Measurements from ENCODE around the gene CHD9NB. TPM values are rescaled to one million over a fixed set of nuclear protein-coding genes. Genes with fewer than 3 reads are reported as not detected.

CHD9NB gene
- total and polyA plus RNA-seq, 2 of the 4 experiments (the other 2 are of a cell fraction) = 0.94 to 1.1 TPM

DNA sequence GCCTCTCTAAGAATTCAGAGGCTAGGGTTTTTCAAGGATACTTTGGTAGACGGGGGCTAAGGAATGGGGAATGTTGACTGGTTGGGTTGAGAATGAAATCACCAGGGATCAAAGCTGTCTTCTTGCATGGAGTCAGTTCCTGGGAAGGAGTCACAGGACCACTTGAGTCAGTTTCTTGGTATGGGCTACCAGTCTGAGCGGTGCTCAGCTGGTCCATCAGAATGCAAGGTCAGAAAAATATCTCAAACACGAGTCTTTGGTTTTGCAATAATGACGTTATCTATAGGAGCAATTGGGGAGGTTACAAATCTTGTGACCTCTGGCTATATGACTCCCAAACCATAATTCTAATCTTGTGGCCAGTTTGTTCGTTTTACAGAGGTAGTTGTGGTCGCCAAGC is 18.4 kb downstream of the CHD9NB start:
- intact Hi-C loops (cut with micrococcal nuclease) = no loop called here
- peaks cover 3% of the 10 kb centered on the region; the same call in 1 of the 2 replicates for H3K9me3 ChIP-seq (ENCODE audit: control insufficient read depth, insufficient read depth, low read length)
- no peak overlapping the region for H4K91ac ChIP-seq (ENCODE audit: insufficient read depth, low read depth, low read length)
- H2BK20ac ChIP-seq (ENCODE audit: low read depth, low read length) = no peak overlapping the region
- no peaks in the 10 kb centered on the region for H3K36me3 ChIP-seq (ENCODE audit: control insufficient read depth, insufficient read depth, low read length)
- H2AK9ac ChIP-seq (replicated peaks; ENCODE audit: low read depth, low read length, poor library complexity) = no peak overlapping the region
- no peak overlapping the region for H3K4ac ChIP-seq (ENCODE audit: low read depth, low read length)
- no peak overlapping the region for H3K14ac ChIP-seq (replicated peaks; ENCODE audit: low read depth, low read length)
- no peak overlapping the region for H3K27ac ChIP-seq (ENCODE audit: insufficient read depth, low read length)
- no peaks in the 10 kb centered on the region for H3K27me3 ChIP-seq (ENCODE audit: control insufficient read depth, insufficient read depth, low read length)
- H3K9me1 ChIP-seq (ENCODE audit: insufficient read depth, low read length) = no peaks in the 10 kb centered on the region
- H2BK15ac ChIP-seq (ENCODE audit: low read depth, low read length) = no peak overlapping the region
- no peak overlapping the region for H4K5ac ChIP-seq (ENCODE audit: low read depth, low read length)
- POLR2A ChIA-PET (ENCODE audit: unreplicated experiment) = no interaction called here
- no peak overlapping the region for H2BK5ac ChIP-seq (ENCODE audit: low read depth, low read length, poor library complexity, severe bottlenecking)
- no peak overlapping the region for H3K4me3 ChIP-seq (ENCODE audit: insufficient read depth, low read depth, low read length)
- no peak overlapping the region for H2AK5ac ChIP-seq (ENCODE audit: low read depth, low read length)
- no peak overlapping the region for H2AFZ ChIP-seq (replicated peaks; ENCODE audit: low read length, poor library complexity)
- H3K18ac ChIP-seq (ENCODE audit: low read depth, low read length) = no peak overlapping the region; the same call in 1 of the 2 replicates
- dilution Hi-C loops (cut with HindIII; ENCODE audit: low sequenced_read_pairs, unreplicated experiment) = no loop called here
- H3K79me1 ChIP-seq (ENCODE audit: low read depth in 1 of 2, low read length in 2 of 2) = no peaks in the 10 kb centered on the region
- ATAC-seq (ENCODE audit: low read depth) = no peak
- H3K9ac ChIP-seq (ENCODE audit: low read depth, low read length) = no peak overlapping the region
- no peaks in the 10 kb centered on the region for H4K20me1 ChIP-seq (ENCODE audit: insufficient read depth, low read length)
- no peak overlapping the region for H4K8ac ChIP-seq (ENCODE audit: low read depth in 2 of 2, low read length in 2 of 2)
- H2BK120ac ChIP-seq (ENCODE audit: low read depth, low read length) = no peak overlapping the region
- TF ChIP-seq USF2 (IDR thresholded peaks at IDR 0.05; ENCODE audit: low read depth, low read length) (no peak), CEBPB (IDR thresholded peaks at IDR 0.05; ENCODE audit: low read depth, low read length) (0 out of 2 replicates have a peak, but pooled peaks have one; percentile 30)
- CTCF ChIA-PET = no interaction called here
- 60% methylated on average over 1 of the region's 6 CpGs; no CpG with 5 or more reads in 1 of the 2 experiments for WGBS, 2 experiments (ENCODE audit: extremely low coverage in 2 of 2, insufficient read length in 1 of 2)
- peaks cover 2% of the 10 kb centered on the region; the same call in 1 of the 2 replicates for H3K4me1 ChIP-seq (ENCODE audit: control insufficient read depth, insufficient read depth, low read length)
- DNase-seq = peak; percentile 52
- in situ Hi-C loops (cut with MboI; ENCODE audit: low sequenced_read_pairs) = no loop called here
- no peak overlapping the region for H3K23ac ChIP-seq (ENCODE audit: low read depth, low read length)
- BruUV-seq (replicated peaks) = no TSS peak
- H3K56ac ChIP-seq (ENCODE audit: extremely low read depth, insufficient read depth, low read length) = no peak overlapping the region
- no peak overlapping the region for H3K4me2 ChIP-seq (ENCODE audit: low read depth, low read length)

Data from IMR-90 (cell line).